HCT116 (cell line): ENCODE results near the gene C4A. TPM values are rescaled to one million over a fixed set of nuclear protein-coding genes. Genes with fewer than 3 reads are reported as not detected.

Experiments used
- ATAC-seq: fragments of 200-7000 bp; cut with Tn5 transposase; 2 replicates; pipeline ENCODE4 v1.9.1; 2020; ENCODE audit warnings: mild to moderate bottlenecking, moderate library complexity
- BruUV-seq: library from RNA; stranded (reverse); fragments of 400-500 nt; replicated peaks from 2 replicates; lab custom pipeline; 2021; lab: Mats Ljungman, UMichigan
- CTCF ChIA-PET: fragments of 300-600 bp; sonication (Branson Sonifier 250); formaldehyde crosslinking; loops from one replicate; lab custom pipeline; 2021; ENCODE audit warnings: antibody characterized with exemption; lab: Charles Lee
- POLR2A ChIA-PET: fragments of 300-600, 350-600 bp; sonication (Branson Sonifier 250); formaldehyde crosslinking; loops from one replicate; lab custom pipeline; 2021; ENCODE audit warnings: antibody characterized with exemption; lab: Charles Lee
- RAD21 ChIA-PET, 2 experiments: fragments of 300-600 bp; sonication (Branson Sonifier 250); formaldehyde crosslinking; loops; one replicate each; lab custom pipeline; 2023; ENCODE audit warnings: low total read pairs in 2 of 2; ENCODE audit not compliant: uncharacterized antibody in 2 of 2, unreplicated experiment in 2 of 2, low non-redundant PET in 1 of 2; lab: Charles Lee
- DNase-seq: peaks from one replicate; pipeline ENCODE4 v3.0.0-alpha.2; 2010; ENCODE audit warnings: low read depth, low spot score
- H2AFZ ChIP-seq: fragments of 200-600 bp; shearing (Covaris generic), sonication (generic); 2 replicates; pipeline ENCODE4 v1.6.1; 2017; ENCODE audit warnings: low read depth, mixed run types, mixed read lengths, antibody characterized with exemption, low read length; ENCODE audit not compliant: poor library complexity, severe bottlenecking
- H3K27ac ChIP-seq: 2 replicates; pipeline ENCODE4 v1.5.1; 2012; ENCODE audit warnings: low read depth, low read length
- H3K27me3 ChIP-seq: fragments of 200-600 bp; sonication (generic); 2 replicates; pipeline ENCODE4 v1.6.1; 2016; ENCODE audit warnings: mixed run types, low read length, mixed read lengths; ENCODE audit not compliant: insufficient read depth
- H3K36me3 ChIP-seq, 2 experiments: fragments of 200-500 bp in 1 of 2; fragments of 200-600 bp in 1 of 2; sonication (Bioruptor generic) in 1 of 2; sonication (generic) in 1 of 2; 2 replicates each; pipeline versions ENCODE4 v1.5.1 to v1.6.1; 2014 to 2016; ENCODE audit warnings: low read length in 2 of 2, inconsistent platforms in 1 of 2, mixed read lengths in 1 of 2, mixed run types in 1 of 2; ENCODE audit not compliant: insufficient read depth in 2 of 2, control insufficient read depth in 1 of 2
- H3K4me1 ChIP-seq, 2 experiments: fragments of 200-600 bp in 1 of 2; sonication (generic) in 1 of 2; 2 replicates each; pipeline versions ENCODE4 v1.5.1 to v1.6.1; 2012 to 2017; ENCODE audit warnings: low read length in 2 of 2, inconsistent platforms in 1 of 2, mild to moderate bottlenecking in 1 of 2, mixed read lengths in 1 of 2, mixed run types in 1 of 2, moderate library complexity in 1 of 2; ENCODE audit not compliant: insufficient read depth in 2 of 2, control insufficient read depth in 1 of 2
- H3K4me2 ChIP-seq: fragments of 200-600 bp; sonication (generic); 2 replicates; pipeline ENCODE4 v1.6.1; 2017; ENCODE audit warnings: mixed run types, low read length, mixed read lengths
- H3K4me3 ChIP-seq, 2 experiments: fragments of 200-600 bp in 1 of 2; sonication (generic) in 1 of 2; replicated peaks in 1 of 2; 2 replicates each; pipeline ENCODE4 v1.5.1; 2011 to 2016; ENCODE audit warnings: low read length in 2 of 2, control low read depth in 1 of 2, low read depth in 1 of 2, mild to moderate bottlenecking in 1 of 2, mixed read lengths in 1 of 2, mixed run types in 1 of 2
- H3K79me2 ChIP-seq: fragments of 200-600 bp; sonication (generic); 2 replicates; pipeline ENCODE4 v1.6.1; 2017; ENCODE audit warnings: mild to moderate bottlenecking, mixed run types, low read length, moderate library complexity, mixed read lengths; ENCODE audit not compliant: insufficient read depth
- H3K9ac ChIP-seq: fragments of 200-600 bp; sonication (generic); 2 replicates; pipeline ENCODE4 v1.6.1; 2016; ENCODE audit warnings: low read length, mixed read lengths
- H3K9me2 ChIP-seq: fragments of 200-600 bp; sonication (generic), shearing (Covaris generic); 2 replicates; pipeline ENCODE4 v1.6.1; 2017; ENCODE audit warnings: mixed run types, mild to moderate bottlenecking, moderate library complexity; ENCODE audit not compliant: insufficient read depth
- H3K9me3 ChIP-seq, 2 experiments: fragments of 200-500 bp in 1 of 2; fragments of 200-600 bp in 1 of 2; sonication (Bioruptor generic) in 1 of 2; sonication (generic) in 1 of 2; 2 replicates each; pipeline ENCODE4 v1.6.1; 2014 to 2017; ENCODE audit warnings: low read length in 2 of 2, mixed read lengths in 2 of 2, inconsistent platforms in 1 of 2, low read depth in 1 of 2, mild to moderate bottlenecking in 1 of 2, mixed run types in 1 of 2, moderate library complexity in 1 of 2; ENCODE audit not compliant: control insufficient read depth in 1 of 2, insufficient read depth in 1 of 2
- H4K20me1 ChIP-seq: fragments of 200-600 bp; sonication (generic), shearing (Covaris generic); 2 replicates; pipeline ENCODE4 v1.6.1; 2017; ENCODE audit warnings: mixed run types, mild to moderate bottlenecking, moderate library complexity; ENCODE audit not compliant: insufficient read depth
- CEBPB ChIP-seq: IDR thresholded peaks from 2 replicates; pipeline ENCODE4 v1.6.1; 2012; ENCODE audit warnings: low read depth
- CTCF ChIP-seq, 3 experiments: fragments of 200-600 bp in 1 of 3; sonication (generic) in 1 of 3; IDR thresholded peaks in 2 of 3; conservative IDR thresholded peaks in 1 of 3; 2 replicates each; pipeline ENCODE4 v1.5.1; 2012 to 2017; ENCODE audit warnings: low read depth in 2 of 3, low read length in 2 of 3, antibody characterized with exemption in 1 of 3, borderline replicate concordance in 1 of 3, control low read depth in 1 of 3, mild to moderate bottlenecking in 1 of 3, mixed read lengths in 1 of 3, mixed run types in 1 of 3, moderate library complexity in 1 of 3; ENCODE audit not compliant: insufficient read depth in 1 of 3
- ELF1 ChIP-seq: IDR thresholded peaks from 2 replicates; pipeline ENCODE4 v1.6.1; 2012; ENCODE audit warnings: low read depth, borderline replicate concordance
- EZH2 ChIP-seq: fragments of 200-600 bp; sonication (generic); IDR thresholded peaks from 2 replicates; pipeline ENCODE4 v1.6.1; 2017; ENCODE audit warnings: antibody characterized with exemption, mixed run types
- FOSL1 ChIP-seq: IDR thresholded peaks from 2 replicates; pipeline ENCODE4 v1.6.1; 2012; ENCODE audit warnings: low read depth
- POLR2A ChIP-seq: IDR thresholded peaks from 2 replicates; pipeline ENCODE4 v1.7.0; 2011; ENCODE audit warnings: borderline replicate concordance; ENCODE audit not compliant: insufficient read depth, insufficient read length; ENCODE audit errors: extremely low read depth
- POLR2AphosphoS5 ChIP-seq: IDR thresholded peaks from 2 replicates; pipeline ENCODE4 v1.6.1; 2011; ENCODE audit warnings: mild to moderate bottlenecking, low read depth, low read length, moderate library complexity
- RAD21 ChIP-seq: IDR thresholded peaks from 2 replicates; pipeline ENCODE4 v1.6.1; 2012; ENCODE audit warnings: low read depth, mild to moderate bottlenecking
- SIN3A ChIP-seq: IDR thresholded peaks from 2 replicates; pipeline ENCODE4 v1.6.1; 2012; ENCODE audit warnings: low read depth
- SP1 ChIP-seq: IDR thresholded peaks from 2 replicates; pipeline ENCODE4 v1.6.1; 2012; ENCODE audit warnings: low read depth
- TCF7L2 ChIP-seq: IDR thresholded peaks from 2 replicates; pipeline ENCODE4 v1.7.0; 2011; ENCODE audit warnings: borderline replicate concordance, inconsistent platforms; ENCODE audit not compliant: insufficient read depth, insufficient read length; ENCODE audit errors: extremely low read depth
- YY1 ChIP-seq: IDR thresholded peaks from 2 replicates; pipeline ENCODE4 v1.6.1; 2011; ENCODE audit warnings: low read length, low read depth, moderate library complexity, mild to moderate bottlenecking; ENCODE audit not compliant: insufficient replicate concordance; ENCODE audit errors: extremely low read depth
- ZNF274 ChIP-seq: fragments of 200-500 bp; sonication (Bioruptor generic); IDR thresholded peaks from 2 replicates; pipeline ENCODE4 v1.6.1; 2014; ENCODE audit warnings: mild to moderate bottlenecking, low read depth, low read length, inconsistent platforms
- intact Hi-C: fragments of 100-400 bp; cut with micrococcal nuclease; formaldehyde crosslinking; loops from 2 replicates; pipeline ENCODE4 v1.10.0; 2022
- total RNA-seq: library from RNA; stranded (reverse); gene quantifications from one replicate; pipeline ENCODE4 v1.2.1, GENCODE V29; 2021; ENCODE audit not compliant: unreplicated experiment
- TF ChIP-seq, protein P1 (sequence below): IDR thresholded peaks from 2 replicates; pipeline ENCODE4 v1.6.1; 2012; ENCODE audit warnings: low read depth

Gene C4A
- total RNA-seq, 1 experiment from 2014 or later = 5.1 TPM

DNA sequence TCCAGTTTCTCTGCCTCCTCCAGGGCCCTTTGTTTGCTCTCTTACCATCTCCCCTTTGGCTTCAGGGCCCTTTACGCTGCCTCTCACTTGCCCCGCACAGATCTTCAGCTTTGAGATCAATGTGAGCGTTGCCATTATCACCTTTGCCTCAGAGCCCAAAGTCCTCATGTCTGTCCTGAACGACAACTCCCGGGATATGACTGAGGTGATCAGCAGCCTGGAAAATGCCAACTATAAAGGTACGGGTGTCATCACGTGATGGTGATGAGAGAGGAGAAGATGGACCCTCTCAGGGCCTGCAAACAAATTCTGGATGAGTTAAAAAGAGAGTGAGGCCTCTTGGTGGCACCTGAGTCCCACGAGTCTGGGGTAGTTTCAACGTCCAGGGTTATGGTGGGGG, 46.0 kb upstream of the C4A start (continued):
- no peak for TF ChIP-seq ELF1
- TF ChIP-seq POLR2A = no peak
- no peak for TF ChIP-seq TCF7L2
- no peak for TF ChIP-seq RAD21
- TF ChIP-seq SP1 = no peak
- no peak for TF ChIP-seq FOSL1
- no peak for TF ChIP-seq EZH2
- no peak for TF ChIP-seq CTCF (IDR thresholded peaks at IDR 0.05 in 2 of 3, conservative IDR thresholded peaks at IDR 0.05 in 1 of 3; ENCODE audit: borderline replicate concordance in 1 of 3, insufficient read depth in 1 of 3, low read depth in 2 of 3, low read length in 2 of 3)
- no peak for TF ChIP-seq ZNF274
- TF ChIP-seq CEBPB = no peak
- no peak for TF ChIP-seq SIN3A

DNA sequence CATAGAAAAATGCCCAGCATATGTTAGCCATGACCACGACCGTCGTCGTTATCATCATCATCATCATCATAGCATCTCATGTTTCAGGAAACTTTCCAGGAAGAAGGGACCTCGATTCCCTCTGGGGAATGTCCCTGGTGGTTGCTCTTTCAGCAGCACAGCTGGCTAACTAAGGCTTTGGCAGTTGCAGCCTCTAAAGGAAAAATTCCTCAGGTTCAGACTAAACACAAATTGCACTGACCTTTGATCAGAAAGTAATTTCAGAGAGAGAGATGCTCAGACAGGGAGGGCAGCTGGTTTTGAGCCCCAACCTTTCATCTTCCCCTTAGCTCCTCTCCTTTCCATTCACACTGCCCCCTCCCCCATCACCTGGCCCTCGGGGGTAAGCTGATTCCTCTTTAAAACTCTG, 41.6 kb upstream of the C4A start:
- no peak for ATAC-seq
- ChIA-PET POLR2A (interaction anchor here (1.0 kb wide), 1 partner anchor 11 kb away, joined by 3 read pairs; no protein-coding TSS in a partner anchor), CTCF (interaction anchor here (1.1 kb wide), 1 partner anchor 12 kb away, joined by 11 read pairs; no protein-coding TSS in a partner anchor), RAD21 (no interaction called here)
- H3K27ac ChIP-seq = no peak overlapping the region
- no peaks in the 10 kb centered on the region for H3K36me3 ChIP-seq
- no peaks in the 10 kb centered on the region for H3K9me2 ChIP-seq
- H3K4me1 ChIP-seq = peaks cover 9 to 34% of the 10 kb centered on the region in 2 experiments; a peak in 3 of 4 replicates
- H2AFZ ChIP-seq = no peak overlapping the region
- intact Hi-C loops = no loop called here
- no peaks in the 10 kb centered on the region for H3K27me3 ChIP-seq
- no peak for DNase-seq
- no peak overlapping the region for H3K9ac ChIP-seq
- H4K20me1 ChIP-seq = no peaks in the 10 kb centered on the region
- H3K4me2 ChIP-seq = peak overlapping the region; percentile 17; the same call in 1 of the 2 replicates
- no peaks in the 10 kb centered on the region for H3K79me2 ChIP-seq
- H3K9me3 ChIP-seq = no peaks in the 10 kb centered on the region
- no TSS peak for BruUV-seq
- H3K4me3 ChIP-seq = no peak overlapping the region
- no peak for TF ChIP-seq EZH2
- TF ChIP-seq, protein P1, sequence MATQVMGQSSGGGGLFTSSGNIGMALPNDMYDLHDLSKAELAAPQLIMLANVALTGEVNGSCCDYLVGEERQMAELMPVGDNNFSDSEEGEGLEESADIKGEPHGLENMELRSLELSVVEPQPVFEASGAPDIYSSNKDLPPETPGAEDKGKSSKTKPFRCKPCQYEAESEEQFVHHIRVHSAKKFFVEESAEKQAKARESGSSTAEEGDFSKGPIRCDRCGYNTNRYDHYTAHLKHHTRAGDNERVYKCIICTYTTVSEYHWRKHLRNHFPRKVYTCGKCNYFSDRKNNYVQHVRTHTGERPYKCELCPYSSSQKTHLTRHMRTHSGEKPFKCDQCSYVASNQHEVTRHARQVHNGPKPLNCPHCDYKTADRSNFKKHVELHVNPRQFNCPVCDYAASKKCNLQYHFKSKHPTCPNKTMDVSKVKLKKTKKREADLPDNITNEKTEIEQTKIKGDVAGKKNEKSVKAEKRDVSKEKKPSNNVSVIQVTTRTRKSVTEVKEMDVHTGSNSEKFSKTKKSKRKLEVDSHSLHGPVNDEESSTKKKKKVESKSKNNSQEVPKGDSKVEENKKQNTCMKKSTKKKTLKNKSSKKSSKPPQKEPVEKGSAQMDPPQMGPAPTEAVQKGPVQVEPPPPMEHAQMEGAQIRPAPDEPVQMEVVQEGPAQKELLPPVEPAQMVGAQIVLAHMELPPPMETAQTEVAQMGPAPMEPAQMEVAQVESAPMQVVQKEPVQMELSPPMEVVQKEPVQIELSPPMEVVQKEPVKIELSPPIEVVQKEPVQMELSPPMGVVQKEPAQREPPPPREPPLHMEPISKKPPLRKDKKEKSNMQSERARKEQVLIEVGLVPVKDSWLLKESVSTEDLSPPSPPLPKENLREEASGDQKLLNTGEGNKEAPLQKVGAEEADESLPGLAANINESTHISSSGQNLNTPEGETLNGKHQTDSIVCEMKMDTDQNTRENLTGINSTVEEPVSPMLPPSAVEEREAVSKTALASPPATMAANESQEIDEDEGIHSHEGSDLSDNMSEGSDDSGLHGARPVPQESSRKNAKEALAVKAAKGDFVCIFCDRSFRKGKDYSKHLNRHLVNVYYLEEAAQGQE = no peak
- no peak for TF ChIP-seq CEBPB
- no peak for TF ChIP-seq ZNF274
- TF ChIP-seq SIN3A = no peak
- no peak for TF ChIP-seq TCF7L2
- TF ChIP-seq RAD21 = no peak
- no peak for TF ChIP-seq POLR2AphosphoS5
- no peak for TF ChIP-seq CTCF (IDR thresholded peaks at IDR 0.05 in 2 of 3, conservative IDR thresholded peaks at IDR 0.05 in 1 of 3; ENCODE audit: borderline replicate concordance in 1 of 3, insufficient read depth in 1 of 3, low read depth in 2 of 3, low read length in 2 of 3)
- no peak for TF ChIP-seq YY1
